Measurements from ENCODE around the gene POLR1G. TPM values are rescaled to one million over a fixed set of nuclear protein-coding genes. Genes with fewer than 3 reads are reported as not detected.
A peak's percentile ranks its signal among the peaks of the same experiment; 100 is the strongest.
"Not testable (repeated sequence)": the region's sequence is repeated elsewhere in the genome, so short reads cannot be mapped to it uniquely, and the experiment has no call there.

The POLR1G gene
- total and polyA plus RNA-seq, 2 donors from 2014 or later, result 2.4 to 3.9 TPM

DNA sequence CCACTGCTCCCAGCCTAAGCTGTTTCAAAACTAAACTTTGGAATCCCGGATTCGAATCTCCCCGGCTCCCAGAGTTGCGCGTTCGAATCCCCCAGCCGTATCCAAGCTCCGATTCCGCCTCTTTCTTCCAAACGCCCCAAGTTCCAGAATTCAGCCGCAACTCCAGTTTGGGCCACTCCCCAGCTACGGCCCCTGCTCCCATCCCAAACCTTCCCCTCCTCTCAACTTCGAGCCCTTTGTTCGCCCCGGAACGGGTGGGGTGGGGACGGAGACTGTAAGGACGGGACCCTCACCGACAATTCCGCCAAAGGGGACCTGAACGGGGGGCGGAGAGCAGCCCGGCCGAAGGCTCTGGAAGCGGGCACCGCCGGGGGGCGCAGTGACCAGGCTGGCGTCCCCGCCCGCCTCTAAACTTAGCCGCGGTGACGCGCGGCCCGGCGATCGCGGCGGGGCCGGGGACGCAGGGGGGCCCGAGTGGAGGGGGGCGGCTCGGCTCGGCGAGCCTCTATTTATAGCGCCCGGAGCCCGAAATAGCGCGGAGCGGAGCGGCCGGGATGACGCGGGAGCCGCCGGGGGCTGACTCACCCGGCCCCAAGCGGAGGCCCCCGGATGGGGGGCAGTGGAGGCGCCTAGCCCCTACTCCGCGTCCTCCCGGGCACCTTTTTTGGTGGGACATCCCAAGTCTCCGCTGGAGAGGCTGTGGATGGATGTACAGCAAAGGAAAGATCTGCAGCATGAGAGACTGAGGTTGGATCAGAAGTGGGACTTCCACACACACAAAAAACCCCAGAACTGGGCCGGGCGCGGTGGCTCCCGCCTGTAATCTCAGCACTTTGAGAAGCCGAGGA lies 22.2 kb downstream of the POLR1G start:
- H3K27me3 ChIP-seq (ENCODE audit: control insufficient read depth, insufficient read depth, low read length), result no peaks in the 10 kb centered on the region
- peak in 1 of 5 donors; percentile 72 for DNase-seq
- intact Hi-C loops (cut with DNase I), result no loop called here
- no peak for FAIRE-seq
- peak overlapping the region in 1 of 2 donors; percentile 48 for H3K27ac ChIP-seq (ENCODE audit: low read depth in 2 of 2, low read length in 2 of 2)
- H3K9me3 ChIP-seq (ENCODE audit: control insufficient read depth in 2 of 3, insufficient read depth in 1 of 3, low read length in 3 of 3), result no peaks in the 10 kb centered on the region
- peaks cover 0 to 9% (median 0%) of the 10 kb centered on the region in 3 donors for H3K4me1 ChIP-seq (ENCODE audit: control insufficient read depth in 2 of 3, insufficient read depth in 2 of 3, low read depth in 1 of 3, low read length in 3 of 3)
- peak overlapping the region in 1 of 3 donors; percentile 46 for H3K9ac ChIP-seq (ENCODE audit: low read length in 3 of 3)
- peak overlapping the region in 2 of 3 donors; percentile 34 to 55 for H3K4me3 ChIP-seq (ENCODE audit: low read length in 3 of 3)
- H3K36me3 ChIP-seq (ENCODE audit: control insufficient read depth in 2 of 3, insufficient read depth in 3 of 3, low read length in 3 of 3), result no peaks in the 10 kb centered on the region
- TF ChIP-seq CTCF (IDR thresholded peaks at IDR 0.05; ENCODE audit: borderline replicate concordance, extremely low read depth, insufficient read depth), result no peak

- H3K4me1 ChIP-seq (ENCODE audit: control insufficient read depth in 2 of 3, insufficient read depth in 2 of 3, low read depth in 1 of 3, low read length in 3 of 3); FAIRE-seq; intact Hi-C loops (cut with DNase I); H3K9me3 ChIP-seq (ENCODE audit: control insufficient read depth in 2 of 3, insufficient read depth in 1 of 3, low read length in 3 of 3); H3K36me3 ChIP-seq (ENCODE audit: control insufficient read depth in 2 of 3, insufficient read depth in 3 of 3, low read length in 3 of 3); H3K27ac ChIP-seq (ENCODE audit: low read depth in 2 of 2, low read length in 2 of 2); H3K27me3 ChIP-seq (ENCODE audit: control insufficient read depth, insufficient read depth, low read length); DNase-seq; H3K9ac ChIP-seq (ENCODE audit: low read length in 3 of 3); H3K4me3 ChIP-seq (ENCODE audit: low read length in 3 of 3): not testable (repeated sequence)
Observed at GRCh38 chr19:45429896-45430295, 23.5 kb downstream of the POLR1G start.

- H3K4me1 ChIP-seq (ENCODE audit: control insufficient read depth in 2 of 3, insufficient read depth in 2 of 3, low read depth in 1 of 3, low read length in 3 of 3); intact Hi-C loops (cut with DNase I); H3K9me3 ChIP-seq (ENCODE audit: control insufficient read depth in 2 of 3, insufficient read depth in 1 of 3, low read length in 3 of 3); H3K27me3 ChIP-seq (ENCODE audit: control insufficient read depth, insufficient read depth, low read length); H3K36me3 ChIP-seq (ENCODE audit: control insufficient read depth in 2 of 3, insufficient read depth in 3 of 3, low read length in 3 of 3); FAIRE-seq; DNase-seq; H3K9ac ChIP-seq (ENCODE audit: low read length in 3 of 3); H3K27ac ChIP-seq (ENCODE audit: low read depth in 2 of 2, low read length in 2 of 2); H3K4me3 ChIP-seq (ENCODE audit: low read length in 3 of 3): not testable (repeated sequence)
Observed at GRCh38 chr19:45431008-45431407, 24.6 kb downstream of the POLR1G start.

GRCh38 chr19:45432543-45432942 lies 26.1 kb downstream of the POLR1G start:
- H3K4me3 ChIP-seq (ENCODE audit: low read length in 3 of 3); H3K36me3 ChIP-seq (ENCODE audit: control insufficient read depth in 2 of 3, insufficient read depth in 3 of 3, low read length in 3 of 3); H3K27me3 ChIP-seq (ENCODE audit: control insufficient read depth, insufficient read depth, low read length); H3K27ac ChIP-seq (ENCODE audit: low read depth in 2 of 2, low read length in 2 of 2); FAIRE-seq; intact Hi-C loops (cut with DNase I); H3K4me1 ChIP-seq (ENCODE audit: control insufficient read depth in 2 of 3, insufficient read depth in 2 of 3, low read depth in 1 of 3, low read length in 3 of 3); H3K9me3 ChIP-seq (ENCODE audit: control insufficient read depth in 2 of 3, insufficient read depth in 1 of 3, low read length in 3 of 3); H3K9ac ChIP-seq (ENCODE audit: low read length in 3 of 3); DNase-seq: not testable (repeated sequence)

- Histone ChIP-seq H3K27me3 (ENCODE audit: control insufficient read depth, insufficient read depth, low read length) (no peaks in the 10 kb centered on the region), H3K9me3 (ENCODE audit: control insufficient read depth in 2 of 3, insufficient read depth in 1 of 3, low read length in 3 of 3) (no peaks in the 10 kb centered on the region), H3K4me3 (ENCODE audit: low read length in 3 of 3) (no peak overlapping the region), H3K9ac (ENCODE audit: low read length in 3 of 3) (no peak overlapping the region), H3K4me1 (ENCODE audit: control insufficient read depth in 2 of 3, insufficient read depth in 2 of 3, low read depth in 1 of 3, low read length in 3 of 3) (no peaks in the 10 kb centered on the region), H3K27ac (ENCODE audit: low read depth in 2 of 2, low read length in 2 of 2) (no peak overlapping the region), H3K36me3 (ENCODE audit: control insufficient read depth in 2 of 3, insufficient read depth in 3 of 3, low read length in 3 of 3) (no peaks in the 10 kb centered on the region)
- intact Hi-C loops (cut with DNase I), result loop anchor here (5.0 kb wide), 1 partner anchor 45 kb away; no protein-coding TSS in a partner anchor
- FAIRE-seq (no peak), DNase-seq (no peak)
- TF ChIP-seq CTCF (IDR thresholded peaks at IDR 0.05; ENCODE audit: borderline replicate concordance, extremely low read depth, insufficient read depth), result no peak
Observed at GRCh38 chr19:45437328-45437727, 30.9 kb downstream of the POLR1G start.

Measured in kidney (tissue), 14 donors.